ENCODE results near the gene MAD1L1. TPM values are rescaled to one million over a fixed set of nuclear protein-coding genes. Genes with fewer than 3 reads are reported as not detected.
"Not testable (repeated sequence)": the region's sequence is repeated elsewhere in the genome, so short reads cannot be mapped to it uniquely, and the experiment has no call there.

The MAD1L1 gene
- total and polyA plus RNA-seq, 2 of the 13 experiments (the other 11 are each of a cell fraction or from before 2014, with no cell fraction given), result 17.4 to 64.7 TPM

DNA sequence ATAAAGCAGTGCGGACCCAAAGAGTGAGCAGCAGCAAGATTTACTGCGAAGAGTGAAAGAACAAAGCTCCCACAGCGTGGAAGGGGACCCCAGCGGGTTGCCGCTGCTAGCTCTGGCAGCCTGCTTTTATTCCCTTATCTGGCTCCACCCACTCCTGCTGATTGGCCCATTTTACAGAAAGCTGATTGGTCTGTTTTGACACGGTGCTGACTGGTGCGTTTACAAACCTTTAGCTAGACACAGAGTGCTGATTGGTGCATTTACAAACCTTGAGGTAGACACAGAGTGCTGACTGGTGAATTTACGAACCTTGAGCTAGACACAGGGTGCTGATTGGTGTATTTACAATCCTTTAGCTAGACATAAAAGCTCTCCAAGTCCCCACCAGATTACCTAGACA is 256.2 kb downstream of the MAD1L1 start:
- CTCF ChIA-PET (ENCODE audit: low intra/inter-chr PET ratio, low total read pairs); H3K4me3 ChIP-seq (replicated peaks in 1 of 3; ENCODE audit: insufficient read depth in 1 of 3, low read depth in 2 of 3, low read length in 3 of 3); POLR2A ChIA-PET; H3K79me2 ChIP-seq (ENCODE audit: insufficient read depth, low read length); H4K20me1 ChIP-seq (ENCODE audit: insufficient read depth, low read length); H2AFZ ChIP-seq (ENCODE audit: low read length); H3K4me1 ChIP-seq (ENCODE audit: insufficient read depth, low read length); H3K4me2 ChIP-seq (ENCODE audit: low read depth, low read length); H3K27me3 ChIP-seq (ENCODE audit: control insufficient read depth in 1 of 2, insufficient read depth in 2 of 2, low read length in 2 of 2); BruUV-seq (replicated peaks); H3K27ac ChIP-seq (ENCODE audit: extremely low read length, insufficient read depth, low read length); H3K9me3 ChIP-seq (ENCODE audit: low read length); H3K9ac ChIP-seq (ENCODE audit: insufficient read depth, low read depth, low read length); in situ Hi-C loops (cut with HindIII; ENCODE audit: extremely low pct_ligation_motif_present, low pct_unique_long_range_greater_than_20kb); intact Hi-C loops (cut with micrococcal nuclease; ENCODE audit: unreplicated experiment); FAIRE-seq; ATAC-seq: not testable (repeated sequence)
- peak; percentile 2 for DNase-seq (ENCODE audit: low spot score)
- TF ChIP-seq MAFK (conservative IDR thresholded peaks at IDR 0.05 in 1 of 2, IDR thresholded peaks at IDR 0.05 in 1 of 2; ENCODE audit: low read length in 2 of 2), result peak; percentile 26 to 66; a peak in 3 of 4 replicates
- peak; percentile 45; the same call in 1 of the 2 replicates for TF ChIP-seq NFYC (CRISPR knock-in tag; IDR thresholded peaks at IDR 0.05)
- TF ChIP-seq NFYB (CRISPR knock-in tag; IDR thresholded peaks at IDR 0.05), result peak; percentile 55
- peak; percentile 66 for TF ChIP-seq MAFF (IDR thresholded peaks at IDR 0.05; ENCODE audit: low read depth, low read length)
- peaks cover 4 to 25% of the 10 kb centered on the region in 2 experiments; a peak in 3 of 5 replicates for H3K36me3 ChIP-seq (replicated peaks in 1 of 2; ENCODE audit: control insufficient read depth in 1 of 2, insufficient read depth in 2 of 2, low read length in 2 of 2)
- WGBS (ENCODE audit: low lambda C conversion rate), result 91% methylated on average over 7 of the region's 8 CpGs

DNA sequence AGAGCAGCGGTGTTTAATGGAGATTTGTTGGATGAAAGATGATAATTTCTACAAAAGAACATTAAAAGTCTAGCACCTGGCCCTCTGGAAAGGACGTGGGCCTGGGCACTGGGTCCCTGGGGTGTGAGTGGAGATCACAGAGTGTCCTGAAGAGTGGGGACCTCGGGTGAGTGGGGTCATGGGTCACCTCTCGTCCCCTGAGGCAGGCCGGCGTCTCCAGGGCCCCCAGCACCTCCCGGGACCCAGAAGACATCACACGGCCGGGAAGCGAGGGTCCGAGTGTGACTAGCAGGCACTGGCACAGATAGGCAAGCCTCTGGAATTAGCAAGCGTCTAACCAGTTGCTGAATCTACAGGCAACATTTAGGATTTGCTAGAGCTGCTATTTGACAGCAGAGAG is 257.2 kb downstream of the MAD1L1 start:
- TF ChIP-seq MAZ (IDR thresholded peaks at IDR 0.05; ENCODE audit: borderline replicate concordance, low read depth, low read length) (no peak), MAZ (CRISPR knock-in tag; IDR thresholded peaks at IDR 0.05; ENCODE audit: low read depth) (no peak), ZNF382 (CRISPR knock-in tag; IDR thresholded peaks at IDR 0.05; ENCODE audit: borderline replicate concordance) (no peak), EP300 (IDR thresholded peaks at IDR 0.05; ENCODE audit: low read depth in 2 of 2, low read length in 2 of 2) (no peak), EP300 (CRISPR knock-in tag; IDR thresholded peaks at IDR 0.05; ENCODE audit: borderline replicate concordance) (no peak), IKZF1 (IDR thresholded peaks at IDR 0.05) (no peak), RARA (CRISPR knock-in tag; IDR thresholded peaks at IDR 0.05) (no peak), ZNF333 (CRISPR knock-in tag; IDR thresholded peaks at IDR 0.05; ENCODE audit: borderline replicate concordance) (no peak), MLLT10 (CRISPR knock-in tag; IDR thresholded peaks at IDR 0.05) (no peak), PHF8 (CRISPR knock-in tag; IDR thresholded peaks at IDR 0.05) (no peak)
- TF ChIP-seq, protein P1, sequence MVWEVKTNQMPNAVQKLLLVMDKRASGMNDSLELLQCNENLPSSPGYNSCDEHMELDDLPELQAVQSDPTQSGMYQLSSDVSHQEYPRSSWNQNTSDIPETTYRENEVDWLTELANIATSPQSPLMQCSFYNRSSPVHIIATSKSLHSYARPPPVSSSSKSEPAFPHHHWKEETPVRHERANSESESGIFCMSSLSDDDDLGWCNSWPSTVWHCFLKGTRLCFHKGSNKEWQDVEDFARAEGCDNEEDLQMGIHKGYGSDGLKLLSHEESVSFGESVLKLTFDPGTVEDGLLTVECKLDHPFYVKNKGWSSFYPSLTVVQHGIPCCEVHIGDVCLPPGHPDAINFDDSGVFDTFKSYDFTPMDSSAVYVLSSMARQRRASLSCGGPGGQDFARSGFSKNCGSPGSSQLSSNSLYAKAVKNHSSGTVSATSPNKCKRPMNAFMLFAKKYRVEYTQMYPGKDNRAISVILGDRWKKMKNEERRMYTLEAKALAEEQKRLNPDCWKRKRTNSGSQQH (CRISPR knock-in tag; IDR thresholded peaks at IDR 0.05; ENCODE audit: low read depth), result no peak
- TF ChIP-seq, protein P2, sequence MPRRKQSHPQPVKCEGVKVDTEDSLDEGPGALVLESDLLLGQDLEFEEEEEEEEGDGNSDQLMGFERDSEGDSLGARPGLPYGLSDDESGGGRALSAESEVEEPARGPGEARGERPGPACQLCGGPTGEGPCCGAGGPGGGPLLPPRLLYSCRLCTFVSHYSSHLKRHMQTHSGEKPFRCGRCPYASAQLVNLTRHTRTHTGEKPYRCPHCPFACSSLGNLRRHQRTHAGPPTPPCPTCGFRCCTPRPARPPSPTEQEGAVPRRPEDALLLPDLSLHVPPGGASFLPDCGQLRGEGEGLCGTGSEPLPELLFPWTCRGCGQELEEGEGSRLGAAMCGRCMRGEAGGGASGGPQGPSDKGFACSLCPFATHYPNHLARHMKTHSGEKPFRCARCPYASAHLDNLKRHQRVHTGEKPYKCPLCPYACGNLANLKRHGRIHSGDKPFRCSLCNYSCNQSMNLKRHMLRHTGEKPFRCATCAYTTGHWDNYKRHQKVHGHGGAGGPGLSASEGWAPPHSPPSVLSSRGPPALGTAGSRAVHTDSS (CRISPR knock-in tag; conservative IDR thresholded peaks at IDR 0.05), result no peak
- BruUV-seq (replicated peaks), result no TSS peak
- H3K27ac ChIP-seq (ENCODE audit: extremely low read length, insufficient read depth, low read length), result no peak overlapping the region
- FAIRE-seq (no peak), DNase-seq (ENCODE audit: low spot score) (no peak), ATAC-seq (no peak)
- ChIA-PET POLR2A (no interaction called here), CTCF (ENCODE audit: low intra/inter-chr PET ratio, low total read pairs) (no interaction called here)
- H3K79me2 ChIP-seq (ENCODE audit: insufficient read depth, low read length), result no peaks in the 10 kb centered on the region
- in situ Hi-C loops (cut with HindIII; ENCODE audit: extremely low pct_ligation_motif_present, low pct_unique_long_range_greater_than_20kb) (no loop called here), intact Hi-C loops (cut with micrococcal nuclease; ENCODE audit: unreplicated experiment) (no loop called here)
- no peak overlapping the region for H3K4me2 ChIP-seq (ENCODE audit: low read depth, low read length)
- no peak overlapping the region for H3K9ac ChIP-seq (ENCODE audit: insufficient read depth, low read depth, low read length)
- H3K9me3 ChIP-seq (ENCODE audit: low read length), result no peaks in the 10 kb centered on the region
- H3K27me3 ChIP-seq (ENCODE audit: control insufficient read depth in 1 of 2, insufficient read depth in 2 of 2, low read length in 2 of 2), result no peaks in the 10 kb centered on the region
- no peak overlapping the region for H3K4me3 ChIP-seq (replicated peaks in 1 of 3; ENCODE audit: insufficient read depth in 1 of 3, low read depth in 2 of 3, low read length in 3 of 3)
- no peaks in the 10 kb centered on the region for H4K20me1 ChIP-seq (ENCODE audit: insufficient read depth, low read length)
- no peak overlapping the region for H2AFZ ChIP-seq (ENCODE audit: low read length)
- H3K36me3 ChIP-seq (replicated peaks in 1 of 2; ENCODE audit: control insufficient read depth in 1 of 2, insufficient read depth in 2 of 2, low read length in 2 of 2), result peaks cover 5 to 22% of the 10 kb centered on the region in 2 experiments; a peak in 3 of 5 replicates
- WGBS (ENCODE audit: low lambda C conversion rate), result 93% methylated on average over 9 of the region's 12 CpGs
- H3K4me1 ChIP-seq (ENCODE audit: insufficient read depth, low read length), result no peaks in the 10 kb centered on the region

Measured in HepG2 (cell line).